B cell (primary cell): ENCODE measurements around the gene CEP44.

ENCODE experiments used
- EZH2 ChIP-seq: IDR thresholded peaks from 2 replicates; pipeline ENCODE4 v1.6.1; 2012; ENCODE audit warnings: borderline replicate concordance, low read depth, mild to moderate bottlenecking, moderate library complexity, low read length; ENCODE audit not compliant: insufficient read depth, poor library complexity, severe bottlenecking
- TF ChIP-seq, protein P1 (sequence below): fragments of 200-600 bp; IDR thresholded peaks from one replicate; pipeline ENCODE4 v1.8.0; 2022; ENCODE audit warnings: antibody characterized with exemption, mild to moderate bottlenecking

DNA sequence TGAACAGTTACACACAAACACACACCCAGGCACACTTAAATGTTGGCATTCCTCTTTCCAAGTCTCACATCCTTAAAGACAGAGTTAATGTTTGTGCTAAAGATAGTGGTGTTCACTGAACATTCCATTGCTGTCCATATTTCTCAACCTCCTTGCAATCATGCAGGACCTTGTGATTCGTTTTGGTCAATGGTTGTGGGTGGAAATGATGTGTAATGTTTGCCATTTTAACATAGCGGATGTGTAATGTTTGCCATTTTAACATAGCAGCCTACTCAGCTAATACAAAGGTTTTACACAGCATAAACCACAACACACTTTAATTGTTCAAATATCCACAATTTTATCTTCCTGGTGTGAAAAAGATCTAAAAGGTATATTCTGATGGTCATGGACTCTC is 93.9 kb downstream of the CEP44 start:
- TF ChIP-seq, protein P1, sequence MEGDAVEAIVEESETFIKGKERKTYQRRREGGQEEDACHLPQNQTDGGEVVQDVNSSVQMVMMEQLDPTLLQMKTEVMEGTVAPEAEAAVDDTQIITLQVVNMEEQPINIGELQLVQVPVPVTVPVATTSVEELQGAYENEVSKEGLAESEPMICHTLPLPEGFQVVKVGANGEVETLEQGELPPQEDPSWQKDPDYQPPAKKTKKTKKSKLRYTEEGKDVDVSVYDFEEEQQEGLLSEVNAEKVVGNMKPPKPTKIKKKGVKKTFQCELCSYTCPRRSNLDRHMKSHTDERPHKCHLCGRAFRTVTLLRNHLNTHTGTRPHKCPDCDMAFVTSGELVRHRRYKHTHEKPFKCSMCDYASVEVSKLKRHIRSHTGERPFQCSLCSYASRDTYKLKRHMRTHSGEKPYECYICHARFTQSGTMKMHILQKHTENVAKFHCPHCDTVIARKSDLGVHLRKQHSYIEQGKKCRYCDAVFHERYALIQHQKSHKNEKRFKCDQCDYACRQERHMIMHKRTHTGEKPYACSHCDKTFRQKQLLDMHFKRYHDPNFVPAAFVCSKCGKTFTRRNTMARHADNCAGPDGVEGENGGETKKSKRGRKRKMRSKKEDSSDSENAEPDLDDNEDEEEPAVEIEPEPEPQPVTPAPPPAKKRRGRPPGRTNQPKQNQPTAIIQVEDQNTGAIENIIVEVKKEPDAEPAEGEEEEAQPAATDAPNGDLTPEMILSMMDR: no peak
- TF ChIP-seq EZH2: no peak
